IPS DF 4.7 (cell line): ENCODE measurements around the gene EXOC7.
"Not testable (repeated sequence)": the region's sequence is repeated elsewhere in the genome, so short reads cannot be mapped to it uniquely, and the experiment has no call there.

Experiments used
- DNase-seq: peaks from one replicate; pipeline ENCODE4 v3.0.0-alpha.2; 2013; ENCODE audit warnings: low spot score; ENCODE audit errors: extremely low read depth

The EXOC7 gene

GRCh38 chr17:76076146-76076764, 27.3 kb downstream of the EXOC7 start:
- no peak for DNase-seq

GRCh38 chr17:76075364-76076145, 28.0 kb downstream of the EXOC7 start:
- no peak for DNase-seq

GRCh38 chr17:76074390-76075363, 28.9 kb downstream of the EXOC7 start, which contains the start of gene GALR2:
Gene GALR2, plus strand, starts transcription at chr17:76074781. Its CDS starts 103 bp downstream, at chr17:76074884.
- no peak for DNase-seq

- no peak for DNase-seq
Measured at GRCh38 chr17:76072148-76072858, 31.3 kb downstream of the EXOC7 start, which contains the start of gene SRP68. Gene SRP68, minus strand, starts transcription at chr17:76072517. Its CDS starts 26 bp downstream, at chr17:76072491.

- DNase-seq: no peak
Measured at GRCh38 chr17:76071531-76072147, 31.9 kb downstream of the EXOC7 start.

GRCh38 chr17:76065775-76066174, 37.8 kb downstream of the EXOC7 start:
- DNase-seq: no peak

GRCh38 chr17:76063875-76064546, 39.6 kb downstream of the EXOC7 start:
- DNase-seq: no peak

GRCh38 chr17:76058264-76058663, 45.3 kb downstream of the EXOC7 start:
- not testable (repeated sequence) for DNase-seq

GRCh38 chr17:76056882-76057281, 46.7 kb downstream of the EXOC7 start:
- no peak for DNase-seq

- no peak for DNase-seq
Measured at GRCh38 chr17:76054112-76054476, 49.5 kb downstream of the EXOC7 start.

GRCh38 chr17:76053246-76054111, 50.1 kb downstream of the EXOC7 start:
- no peak for DNase-seq

GRCh38 chr17:76051561-76051960, 52.0 kb downstream of the EXOC7 start:
- no peak for DNase-seq

- no peak for DNase-seq
Measured at GRCh38 chr17:76050538-76051467, 52.8 kb downstream of the EXOC7 start.

GRCh38 chr17:76049836-76050537, 53.6 kb downstream of the EXOC7 start:
- no peak for DNase-seq

GRCh38 chr17:76049239-76049638, 54.3 kb downstream of the EXOC7 start:
- DNase-seq: no peak

GRCh38 chr17:76048711-76049110, 54.9 kb downstream of the EXOC7 start:
- DNase-seq: no peak

GRCh38 chr17:76048025-76048605, 55.5 kb downstream of the EXOC7 start:
- no peak for DNase-seq
